AG04449 (cell line): ENCODE results near the gene ARID1B.

ENCODE experiments used
- CTCF ChIA-PET: fragments of 350-600 bp; formaldehyde crosslinking; extraction: SDS; loops from one replicate; lab custom pipeline; 2021; ENCODE audit warnings: antibody characterized with exemption; lab: Yijun Ruan, JAX
- POLR2A ChIA-PET: fragments of 400-600, 350-600 bp; formaldehyde crosslinking; extraction: SDS; loops from one replicate; lab custom pipeline; 2020; ENCODE audit warnings: antibody characterized with exemption, inconsistent platforms; lab: Yijun Ruan, JAX
- DNase-seq: peaks from one replicate; pipeline ENCODE4 v3.0.0-alpha.2; 2010; ENCODE audit warnings: low read depth, low spot score
- H3K4me3 ChIP-seq: 2 replicates; pipeline ENCODE4 v1.5.1; 2011; ENCODE audit warnings: low read depth, mild to moderate bottlenecking, control low read depth, low read length
- TF ChIP-seq, protein P1 (sequence below): IDR thresholded peaks from one replicate; pipeline ENCODE4 v1.5.1; 2011; ENCODE audit warnings: mild to moderate bottlenecking, moderate library complexity, low read length, control low read depth, inconsistent platforms; ENCODE audit not compliant: insufficient read depth; ENCODE audit errors: missing control alignments

The ARID1B gene

GRCh38 chr6:157211603-157212455, 434.7 kb downstream of the ARID1B start:
- no peak for DNase-seq
- CTCF ChIA-PET, result interaction anchor here (1.7 kb wide), 1 partner anchor 25 kb away, joined by 4 read pairs; no protein-coding TSS in a partner anchor

DNA sequence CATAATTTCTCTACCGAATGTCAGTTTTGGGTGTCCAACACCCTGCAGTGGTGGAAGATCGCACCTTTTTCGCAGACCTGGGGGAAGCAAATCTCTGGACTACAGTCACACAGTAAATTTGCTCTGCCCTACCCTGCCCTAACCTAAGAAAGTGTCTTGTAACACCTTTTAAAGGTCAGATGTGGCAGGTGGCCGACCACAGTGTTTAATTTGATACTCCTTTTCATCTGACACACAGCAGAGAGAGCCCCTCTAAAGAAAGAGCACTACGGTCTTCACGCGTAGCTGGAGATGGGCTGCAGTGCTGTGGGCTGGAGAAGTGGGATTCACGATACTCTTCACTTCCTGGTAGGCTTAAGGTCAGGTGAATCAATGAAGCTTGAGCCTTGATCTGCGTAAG, 436.2 kb downstream of the ARID1B start:
- DNase-seq, result no peak
- CTCF ChIA-PET, result interaction anchor here (0.7 kb wide), 1 partner anchor 62 kb away, joined by 3 read pairs; no protein-coding TSS in a partner anchor
- H3K4me3 ChIP-seq, result no peak overlapping the region
- TF ChIP-seq, protein P1, sequence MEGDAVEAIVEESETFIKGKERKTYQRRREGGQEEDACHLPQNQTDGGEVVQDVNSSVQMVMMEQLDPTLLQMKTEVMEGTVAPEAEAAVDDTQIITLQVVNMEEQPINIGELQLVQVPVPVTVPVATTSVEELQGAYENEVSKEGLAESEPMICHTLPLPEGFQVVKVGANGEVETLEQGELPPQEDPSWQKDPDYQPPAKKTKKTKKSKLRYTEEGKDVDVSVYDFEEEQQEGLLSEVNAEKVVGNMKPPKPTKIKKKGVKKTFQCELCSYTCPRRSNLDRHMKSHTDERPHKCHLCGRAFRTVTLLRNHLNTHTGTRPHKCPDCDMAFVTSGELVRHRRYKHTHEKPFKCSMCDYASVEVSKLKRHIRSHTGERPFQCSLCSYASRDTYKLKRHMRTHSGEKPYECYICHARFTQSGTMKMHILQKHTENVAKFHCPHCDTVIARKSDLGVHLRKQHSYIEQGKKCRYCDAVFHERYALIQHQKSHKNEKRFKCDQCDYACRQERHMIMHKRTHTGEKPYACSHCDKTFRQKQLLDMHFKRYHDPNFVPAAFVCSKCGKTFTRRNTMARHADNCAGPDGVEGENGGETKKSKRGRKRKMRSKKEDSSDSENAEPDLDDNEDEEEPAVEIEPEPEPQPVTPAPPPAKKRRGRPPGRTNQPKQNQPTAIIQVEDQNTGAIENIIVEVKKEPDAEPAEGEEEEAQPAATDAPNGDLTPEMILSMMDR, result no peak
- POLR2A ChIA-PET, result no interaction called here

More at GRCh38 chr6:157211603-157212455, 434.7 kb downstream of the ARID1B start:
- POLR2A ChIA-PET, result no interaction called here
- TF ChIP-seq, protein P1, result no peak
- H3K4me3 ChIP-seq, result no peak overlapping the region

DNA sequence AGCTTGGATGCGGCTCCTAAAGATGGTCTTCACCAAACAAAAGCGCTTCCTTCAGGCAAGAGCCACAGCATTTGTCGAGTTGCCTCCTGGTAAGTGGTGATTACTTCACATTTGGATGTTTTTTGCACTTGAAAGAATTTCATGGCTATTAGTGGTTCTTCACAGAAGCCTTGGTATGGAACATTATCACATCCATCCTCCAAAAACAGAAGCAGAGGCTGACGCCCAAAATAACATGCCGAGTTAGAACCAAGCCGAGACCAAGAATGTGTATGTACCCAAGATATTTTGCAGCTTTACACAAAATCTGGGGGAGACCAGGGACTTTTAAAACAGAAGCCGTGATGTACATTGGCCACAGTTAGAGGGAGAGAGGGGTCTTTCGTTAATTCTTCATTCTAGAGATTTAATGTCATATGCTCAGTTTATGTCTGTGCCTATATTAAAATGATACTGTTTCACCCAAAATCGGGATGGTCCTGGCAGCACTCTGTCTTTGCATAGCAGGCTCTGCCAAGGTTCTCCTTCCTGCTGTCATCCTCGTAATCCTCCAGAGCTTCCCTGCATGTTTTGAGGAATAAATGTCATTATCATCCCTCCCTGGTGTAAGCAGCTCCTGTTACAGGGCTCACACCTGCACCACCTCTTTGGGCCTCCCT, 436.9 kb downstream of the ARID1B start:
- TF ChIP-seq, protein P1, result no peak
- CTCF ChIA-PET, result no interaction called here
- H3K4me3 ChIP-seq, result no peak overlapping the region
- DNase-seq, result no peak
- POLR2A ChIA-PET, result no interaction called here

- ChIA-PET POLR2A (no interaction called here), CTCF (interaction anchor here (1.3 to 1.8 kb wide), 2 partner anchors 20 to 59 kb away, joined by 4 to 6 read pairs; no protein-coding TSS in a partner anchor)
- H3K4me3 ChIP-seq, result no peak overlapping the region
- TF ChIP-seq, protein P1, result no peak
- no peak for DNase-seq
Observed at GRCh38 chr6:157215717-157216116, 438.5 kb downstream of the ARID1B start.

- POLR2A ChIA-PET, result no interaction called here
- DNase-seq, result no peak
- no peak overlapping the region for H3K4me3 ChIP-seq
- CTCF ChIA-PET, result no interaction called here
- TF ChIP-seq, protein P1, result no peak
Observed at GRCh38 chr6:157216570-157216969, 439.4 kb downstream of the ARID1B start.

DNA sequence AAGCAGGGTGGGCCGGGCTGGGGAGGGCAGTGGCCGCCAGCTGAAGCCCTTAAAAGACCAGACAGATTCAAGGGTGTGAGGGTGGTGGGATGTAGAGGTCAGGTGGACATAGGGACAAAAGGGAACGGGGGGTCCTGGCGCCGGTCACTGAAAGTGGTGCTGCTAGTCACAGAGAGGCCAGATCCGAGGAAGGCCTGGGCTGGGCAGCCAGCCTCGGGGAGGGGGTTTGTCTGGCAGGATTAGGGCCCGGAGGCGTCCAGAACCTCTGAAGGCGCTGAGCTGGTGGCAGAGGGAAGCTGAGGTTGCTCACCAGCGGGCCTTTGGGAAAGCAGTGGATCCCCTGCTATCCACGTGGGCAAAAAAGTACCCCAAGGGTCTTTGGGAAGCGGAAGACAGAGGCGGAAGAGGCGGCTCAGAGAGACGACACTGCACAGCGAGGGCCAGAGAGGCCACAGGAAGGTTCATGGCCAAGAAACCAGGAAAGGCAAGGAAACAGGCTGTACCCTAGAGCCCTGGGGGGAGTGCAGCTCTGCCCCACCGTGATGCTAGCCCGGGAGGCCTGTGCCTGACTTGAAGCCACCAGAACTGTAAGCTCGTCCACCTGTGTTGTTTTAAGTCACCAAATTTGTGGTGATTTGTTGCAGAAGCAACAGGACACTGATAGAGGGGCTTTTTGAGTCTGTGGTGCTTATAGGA, 440.2 kb downstream of the ARID1B start:
- ChIA-PET CTCF (no interaction called here), POLR2A (no interaction called here)
- TF ChIP-seq, protein P1, result no peak
- DNase-seq, result no peak
- H3K4me3 ChIP-seq, result no peak overlapping the region
